Fibroblast of the conjunctiva (primary cell): ENCODE data around the gene SLC19A3.
"Not testable (repeated sequence)": the region's sequence is repeated elsewhere in the genome, so short reads cannot be mapped to it uniquely, and the experiment has no call there.

Experiments
- DNase-seq: peaks from one replicate; pipeline ENCODE4 v3.0.0-alpha.2; 2010; ENCODE audit warnings: low read depth

Gene SLC19A3

GRCh38 chr2:227703280-227703732 is 14.5 kb downstream of the SLC19A3 start:
- DNase-seq: peak; percentile 18

- DNase-seq: no peak
These were observed 16.3 kb downstream of the SLC19A3 start for GRCh38 chr2:227701556-227701955.

- no peak for DNase-seq
These were observed 20.7 kb downstream of the SLC19A3 start for GRCh38 chr2:227696990-227697679.

GRCh38 chr2:227687189-227687588 is 30.6 kb downstream of the SLC19A3 start:
- DNase-seq: no peak

- no peak for DNase-seq
These were observed 33.6 kb downstream of the SLC19A3 start for GRCh38 chr2:227684258-227684657.

GRCh38 chr2:227677928-227678327 is 39.9 kb downstream of the SLC19A3 start:
- DNase-seq: no peak

GRCh38 chr2:227674485-227674884 is 43.3 kb downstream of the SLC19A3 start:
- no peak for DNase-seq

GRCh38 chr2:227673620-227674019 is 44.2 kb downstream of the SLC19A3 start:
- DNase-seq: not testable (repeated sequence)

GRCh38 chr2:227671170-227671905 is 46.5 kb downstream of the SLC19A3 start:
- no peak for DNase-seq

GRCh38 chr2:227666631-227667170 is 51.1 kb downstream of the SLC19A3 start, which contains the start of gene SCYGR5:
Gene SCYGR5, plus strand, starts transcription at chr2:227666804. Its CDS starts 0 bp downstream, at chr2:227666804.
- not testable (repeated sequence) for DNase-seq

GRCh38 chr2:227665189-227665940 is 52.5 kb downstream of the SLC19A3 start:
- no peak for DNase-seq

- DNase-seq: no peak
These were observed 56.0 kb downstream of the SLC19A3 start for GRCh38 chr2:227661827-227662226.

- no peak for DNase-seq
These were observed 56.7 kb downstream of the SLC19A3 start for GRCh38 chr2:227661025-227661649.

- DNase-seq: no peak
These were observed 60.5 kb downstream of the SLC19A3 start for GRCh38 chr2:227657199-227657845.

GRCh38 chr2:227655454-227655853 is 62.4 kb downstream of the SLC19A3 start:
- DNase-seq: peak; percentile 67

GRCh38 chr2:227654426-227654825 is 63.4 kb downstream of the SLC19A3 start:
- DNase-seq: no peak

- DNase-seq: no peak
These were observed 64.4 kb downstream of the SLC19A3 start for GRCh38 chr2:227653419-227653818.

GRCh38 chr2:227643990-227644551 is 73.8 kb downstream of the SLC19A3 start:
- DNase-seq: no peak

- no peak for DNase-seq
These were observed 75.2 kb downstream of the SLC19A3 start for GRCh38 chr2:227642656-227643055.

GRCh38 chr2:227634201-227634600 is 83.6 kb downstream of the SLC19A3 start:
- no peak for DNase-seq
